Endothelial cell of umbilical vein (primary cell): ENCODE data around the gene RNF224. TPM values are rescaled to one million over a fixed set of nuclear protein-coding genes. Genes with fewer than 3 reads are reported as not detected.

Experiments
- BruUV-seq: library from RNA; stranded (reverse); fragments of 400-500 nt; replicated peaks from 2 replicates; lab custom pipeline; 2021; lab: Mats Ljungman, UMichigan
- CTCF ChIA-PET: fragments of 300-600, 350-600 bp; sonication (Branson Sonifier 250); formaldehyde crosslinking; loops from one replicate; lab custom pipeline; 2021; ENCODE audit warnings: antibody characterized with exemption, inconsistent platforms; lab: Charles Lee
- POLR2A ChIA-PET: fragments of 300-600, 350-600 bp; sonication (Branson Sonifier 250); formaldehyde crosslinking; loops from one replicate; lab custom pipeline; 2021; ENCODE audit warnings: antibody characterized with exemption, inconsistent platforms; lab: Charles Lee
- DNase-seq: peaks from one replicate; pipeline ENCODE4 v3.0.0-alpha.2; 2011; ENCODE audit warnings: low read depth, low spot score
- FAIRE-seq: peaks from 2 replicates; lab custom pipeline; 2011; peaks lifted over from hg19 to GRCh38; lab: Jason Lieb, UNC
- H2AFZ ChIP-seq: 2 replicates; pipeline ENCODE4 v1.6.0; 2012; ENCODE audit warnings: low read depth, low read length, control low read depth, inconsistent platforms
- H3K27ac ChIP-seq: 2 replicates; pipeline ENCODE4 v1.5.1; 2011; ENCODE audit warnings: low read depth, mild to moderate bottlenecking, control low read depth, low read length, moderate library complexity; ENCODE audit not compliant: insufficient read depth
- H3K27me3 ChIP-seq, 2 experiments: 2 replicates each; pipeline versions ENCODE4 v1.6.0 to v1.6.1; 2011; ENCODE audit warnings: low read length in 2 of 2, mixed read lengths in 1 of 2; ENCODE audit not compliant: control insufficient read depth in 2 of 2, insufficient read depth in 2 of 2
- H3K36me3 ChIP-seq, 2 experiments: 2 replicates in 1 of 2; 3 replicates in 1 of 2; pipeline ENCODE4 v1.5.1; 2011; ENCODE audit warnings: low read length in 2 of 2, mild to moderate bottlenecking in 1 of 2, moderate library complexity in 1 of 2; ENCODE audit not compliant: control insufficient read depth in 2 of 2, insufficient read depth in 2 of 2; ENCODE audit errors: extremely low read depth in 1 of 2
- H3K4me1 ChIP-seq: 3 replicates; pipeline ENCODE4 v1.5.1; 2011; ENCODE audit warnings: mild to moderate bottlenecking, low read length; ENCODE audit not compliant: control insufficient read depth, insufficient read depth; ENCODE audit errors: extremely low read depth
- H3K4me2 ChIP-seq: 2 replicates; pipeline ENCODE4 v1.6.1; 2011; ENCODE audit warnings: low read length, control low read depth, mixed read lengths; ENCODE audit not compliant: insufficient read depth
- H3K4me3 ChIP-seq, 3 experiments: fragments of 200-600 bp in 1 of 3; sonication (generic), shearing (Covaris generic) in 1 of 3; replicated peaks in 1 of 3; 2 replicates each; pipeline ENCODE4 v1.5.1; 2011 to 2016; ENCODE audit warnings: control low read depth in 3 of 3, low read length in 3 of 3, mild to moderate bottlenecking in 2 of 3, inconsistent platforms in 1 of 3, low read depth in 1 of 3, moderate library complexity in 1 of 3; ENCODE audit not compliant: insufficient read depth in 1 of 3
- H3K79me2 ChIP-seq: 2 replicates; pipeline ENCODE4 v1.6.0; 2012; ENCODE audit warnings: low read length, inconsistent platforms; ENCODE audit not compliant: control insufficient read depth, insufficient read depth
- H3K9ac ChIP-seq: replicated peaks from 2 replicates; pipeline ENCODE3; 2011; ENCODE audit warnings: low read length, control low read depth; ENCODE audit not compliant: insufficient read depth; ENCODE audit errors: extremely low read depth
- H3K9me1 ChIP-seq: replicated peaks from 3 replicates; pipeline ENCODE4 v1.6.0; 2011; ENCODE audit warnings: mild to moderate bottlenecking, low read length; ENCODE audit not compliant: control insufficient read depth, insufficient read depth; ENCODE audit errors: extremely low read depth
- H3K9me3 ChIP-seq: replicated peaks from 2 replicates; pipeline ENCODE4 v1.5.1; 2012; ENCODE audit warnings: low read length, inconsistent platforms; ENCODE audit not compliant: control insufficient read depth, insufficient read depth
- H4K20me1 ChIP-seq: replicated peaks from 2 replicates; pipeline ENCODE3; 2011; ENCODE audit warnings: mild to moderate bottlenecking, low read length; ENCODE audit not compliant: control insufficient read depth, insufficient read depth; ENCODE audit errors: extremely low read depth
- CTCF ChIP-seq, 2 donors: IDR thresholded peaks; 1 replicate in 1 of 2; 2 replicates in 1 of 2; pipeline ENCODE4 v1.5.1; 2011; ENCODE audit warnings: low read length in 2 of 2, mild to moderate bottlenecking in 2 of 2, moderate library complexity in 2 of 2, control low read depth in 1 of 2, inconsistent platforms in 1 of 2, low read depth in 1 of 2; ENCODE audit not compliant: insufficient read depth in 1 of 2; ENCODE audit errors: extremely low read depth in 1 of 2
- EZH2 ChIP-seq: IDR thresholded peaks from 2 replicates; pipeline ENCODE4 v1.6.1; 2012; ENCODE audit warnings: borderline replicate concordance, low read depth, mild to moderate bottlenecking, moderate library complexity, low read length, inconsistent platforms; ENCODE audit not compliant: severe bottlenecking
- FOS ChIP-seq: IDR thresholded peaks from 2 replicates; pipeline ENCODE4 v1.6.1; 2011; ENCODE audit warnings: mild to moderate bottlenecking, low read length, moderate library complexity, borderline replicate concordance; ENCODE audit not compliant: insufficient read depth
- GATA2 ChIP-seq: IDR thresholded peaks from 2 replicates; pipeline ENCODE4 v1.7.0; 2011; ENCODE audit warnings: low read depth, mild to moderate bottlenecking, moderate library complexity, mixed read lengths, low read length; ENCODE audit not compliant: insufficient read length, insufficient read depth
- JUN ChIP-seq: IDR thresholded peaks from 2 replicates; pipeline ENCODE4 v1.6.1; 2011; ENCODE audit warnings: borderline replicate concordance, low read depth; ENCODE audit not compliant: insufficient read length, insufficient read depth
- MAX ChIP-seq: IDR thresholded peaks from 2 replicates; pipeline ENCODE4 v1.6.1; 2011; ENCODE audit not compliant: insufficient read depth, insufficient read length
- MYC ChIP-seq: IDR thresholded peaks from one replicate; pipeline ENCODE4 v1.6.1; 2011; ENCODE audit warnings: mild to moderate bottlenecking, low read depth, low read length
- POLR2A ChIP-seq: IDR thresholded peaks from 2 replicates; pipeline ENCODE4 v1.6.1; 2012; ENCODE audit warnings: low read depth, mild to moderate bottlenecking, control low read depth, low read length
- POLR2AphosphoS5 ChIP-seq: IDR thresholded peaks from 2 replicates; pipeline ENCODE4 v1.6.1; 2012; ENCODE audit warnings: low read depth, mild to moderate bottlenecking, control low read depth, low read length, moderate library complexity; ENCODE audit not compliant: insufficient read depth
- dilution Hi-C: fragments of 300-500 bp; cut with MboI; formaldehyde crosslinking; loops from one replicate; pipeline ENCODE4 v1.15.0; 2019; ENCODE audit warnings: low sequenced_read_pairs; ENCODE audit not compliant: extremely low pct_ligation_motif_present
- intact Hi-C: fragments of 100-400 bp; cut with micrococcal nuclease; formaldehyde crosslinking; loops from one replicate; pipeline ENCODE4 v1.10.0; 2022
- polyA plus RNA-seq, 4 experiments: library from polyadenylated mRNA; depleted of rRNA in 3 of 4; stranded (reverse) in 3 of 4; unstranded in 1 of 4; fragments of >200 nt; gene quantifications; 2 replicates each; pipeline versions ENCODE4 v1.2.1 to v1.2.3, GENCODE V29; 2011 to 2012; ENCODE audit warnings: missing spikeins in 1 of 4
- total RNA-seq: library from RNA; stranded (reverse); gene quantifications from 2 replicates; pipeline ENCODE4 v1.2.3, GENCODE V29; 2021

Gene RNF224
- total and polyA plus RNA-seq, 2 donors (not counting 3 experiments of a cell fraction or from before 2014, with no cell fraction given): not detected

GRCh38 chr9:137188490-137189296, 38.6 kb upstream of the RNF224 start, which contains the start of the genes ANAPC2 and SSNA1:
Gene ANAPC2 (minus strand): TSS chr9:137188560. CDS start chr9:137188532, 28 bp downstream.
Gene SSNA1 (plus strand): TSS chr9:137188676. CDS start chr9:137188727, 51 bp downstream.
- no peaks in the 10 kb centered on the region for H3K9me1 ChIP-seq
- peak within 1 kb of the TSS; percentile 61 for H3K9ac ChIP-seq
- BruUV-seq: no TSS peak
- H3K4me1 ChIP-seq: peaks cover 17% of the 10 kb centered on the region
- H3K36me3 ChIP-seq: peaks cover 0 to 32% of the 10 kb centered on the region in 2 experiments
- H3K79me2 ChIP-seq: peaks cover 33% of the 10 kb centered on the region
- H4K20me1 ChIP-seq: no peaks in the 10 kb centered on the region
- TF ChIP-seq MYC: peak; percentile 79
- no peak for TF ChIP-seq GATA2
- peak; percentile 32 to 40 for TF ChIP-seq CTCF (IDR thresholded peaks at IDR 0.05; ENCODE audit: extremely low read depth in 1 of 2, insufficient read depth in 1 of 2, low read depth in 1 of 2, low read length in 2 of 2)
- TF ChIP-seq EZH2: no peak
- peak; percentile 76 for TF ChIP-seq MAX
- peak; percentile 98 for TF ChIP-seq POLR2AphosphoS5
- TF ChIP-seq FOS: no peak
- TF ChIP-seq POLR2A: peak; percentile 80
- peak; percentile 49 for TF ChIP-seq JUN
- peak within 1 kb of the TSS; percentile 62 for H3K4me2 ChIP-seq
- peak within 1 kb of the TSS; percentile 73 for H2AFZ ChIP-seq
- intact Hi-C loops (loop anchor here (1.0 to 2.0 kb wide), 3 partner anchors 12 to 35 kb away; partner anchors contain the start of genes NDOR1, TMEM203 and TPRN), dilution Hi-C loops (no loop called here)
- DNase-seq: peak; percentile 95
- ChIA-PET CTCF (interaction anchor here (0.9 to 3.1 kb wide), 21 partner anchors 9 to 160 kb away, joined by 3 to 30 read pairs (median 4); partner anchors contain the start of genes GRIN1, MAN1B1, NDOR1 and RNF208), POLR2A (interaction anchor here (0.7 to 1.8 kb wide), 5 partner anchors 10 to 73 kb away, joined by 3 to 7 read pairs (median 4); partner anchors contain the start of genes NDOR1, TMEM203 and TPRN)
- peak; percentile 88 for FAIRE-seq
- H3K27me3 ChIP-seq: no peaks in the 10 kb centered on the region
- H3K27ac ChIP-seq: peak within 1 kb of the TSS; percentile 48
- no peaks in the 10 kb centered on the region for H3K9me3 ChIP-seq
- peak within 1 kb of the TSS; percentile 57 to 86 (median 64) for H3K4me3 ChIP-seq
